Peyer's patch (tissue), 4 donors: ENCODE measurements around the gene ISCA1.

Experiments used
- CTCF ChIP-seq, 6 experiments: fragments of 450-650 bp in 4 of 6; fragments of 200-600 bp in 2 of 6; sonication (generic) in 1 of 6; IDR thresholded peaks; one replicate each; pipeline ENCODE4 v1.5.1; 2017 to 2019; ENCODE audit warnings: antibody characterized with exemption in 6 of 6, mild to moderate bottlenecking in 3 of 6, moderate library complexity in 1 of 6
- POLR2A ChIP-seq, 2 donors: fragments of 450-650 bp; IDR thresholded peaks; one replicate each; pipeline ENCODE4 v1.5.1; 2017; ENCODE audit warnings: antibody characterized with exemption in 2 of 2, mild to moderate bottlenecking in 2 of 2, moderate library complexity in 2 of 2

DNA sequence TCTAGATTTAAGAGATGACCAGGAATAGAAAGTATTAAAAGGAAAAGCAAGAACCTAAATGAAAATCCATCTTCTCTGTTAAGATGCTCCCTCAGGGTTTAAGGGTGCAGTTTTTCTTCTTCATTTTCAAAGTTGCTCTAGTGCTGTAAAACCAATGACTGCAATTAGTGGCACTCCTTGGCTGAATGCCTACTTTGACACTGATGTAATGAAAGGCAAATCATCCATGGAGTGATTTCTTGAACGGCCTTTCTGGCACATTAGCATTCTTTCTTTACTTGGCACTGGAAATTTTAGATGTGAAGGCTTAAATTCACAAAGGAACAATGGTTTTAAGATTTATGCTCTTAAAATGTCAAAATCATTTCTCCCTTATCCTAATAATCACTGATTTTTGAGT, 19.3 kb upstream of the ISCA1 start:
- TF ChIP-seq CTCF (IDR thresholded peaks at IDR 0.05) (no peak), POLR2A (IDR thresholded peaks at IDR 0.05) (no peak)
